Measurements from ENCODE around the gene CEP20. TPM values are rescaled to one million over a fixed set of nuclear protein-coding genes. Genes with fewer than 3 reads are reported as not detected.

Gene CEP20
- total RNA-seq, 1 donor = 48.9 TPM

DNA sequence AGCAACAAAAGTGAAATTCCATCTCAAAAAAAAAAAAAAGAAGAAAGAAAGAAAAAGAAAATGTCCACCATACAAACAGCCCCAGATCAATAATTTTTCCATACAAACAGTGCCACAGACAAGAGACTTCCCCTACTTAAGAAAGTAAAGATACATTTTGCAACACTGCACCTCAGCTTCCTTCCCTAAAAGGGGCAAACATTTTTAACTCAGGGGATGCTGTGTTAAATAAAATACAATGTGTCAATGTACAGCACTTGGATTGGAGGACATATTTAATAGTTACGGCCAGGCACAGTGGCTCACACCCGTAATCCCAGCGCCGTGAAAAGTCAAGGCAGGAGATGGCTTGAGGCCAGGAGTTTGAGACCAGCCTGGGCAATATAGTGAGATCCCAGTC lies 53.9 kb downstream of the CEP20 start:
- H3K36me3 ChIP-seq (ENCODE audit: insufficient read depth, low read length) = no peaks in the 10 kb centered on the region
- H3K27me3 ChIP-seq (ENCODE audit: insufficient read depth, low read length) = peaks cover 18% of the 10 kb centered on the region
- no peaks in the 10 kb centered on the region for H4K20me1 ChIP-seq (ENCODE audit: insufficient read depth, low read length)
- TF ChIP-seq, protein P1, sequence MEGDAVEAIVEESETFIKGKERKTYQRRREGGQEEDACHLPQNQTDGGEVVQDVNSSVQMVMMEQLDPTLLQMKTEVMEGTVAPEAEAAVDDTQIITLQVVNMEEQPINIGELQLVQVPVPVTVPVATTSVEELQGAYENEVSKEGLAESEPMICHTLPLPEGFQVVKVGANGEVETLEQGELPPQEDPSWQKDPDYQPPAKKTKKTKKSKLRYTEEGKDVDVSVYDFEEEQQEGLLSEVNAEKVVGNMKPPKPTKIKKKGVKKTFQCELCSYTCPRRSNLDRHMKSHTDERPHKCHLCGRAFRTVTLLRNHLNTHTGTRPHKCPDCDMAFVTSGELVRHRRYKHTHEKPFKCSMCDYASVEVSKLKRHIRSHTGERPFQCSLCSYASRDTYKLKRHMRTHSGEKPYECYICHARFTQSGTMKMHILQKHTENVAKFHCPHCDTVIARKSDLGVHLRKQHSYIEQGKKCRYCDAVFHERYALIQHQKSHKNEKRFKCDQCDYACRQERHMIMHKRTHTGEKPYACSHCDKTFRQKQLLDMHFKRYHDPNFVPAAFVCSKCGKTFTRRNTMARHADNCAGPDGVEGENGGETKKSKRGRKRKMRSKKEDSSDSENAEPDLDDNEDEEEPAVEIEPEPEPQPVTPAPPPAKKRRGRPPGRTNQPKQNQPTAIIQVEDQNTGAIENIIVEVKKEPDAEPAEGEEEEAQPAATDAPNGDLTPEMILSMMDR (IDR thresholded peaks at IDR 0.05; ENCODE audit: extremely low read depth, low read depth, low read length) = no peak
- H3K4me2 ChIP-seq (ENCODE audit: insufficient read depth, low read length) = no peak overlapping the region
- H3K4me3 ChIP-seq (ENCODE audit: insufficient read depth, low read length) = no peak overlapping the region
- H3K4me1 ChIP-seq (ENCODE audit: insufficient read depth, low read length) = no peaks in the 10 kb centered on the region
- H3K79me2 ChIP-seq (ENCODE audit: insufficient read depth, low read length) = no peaks in the 10 kb centered on the region
- H3K9me3 ChIP-seq (ENCODE audit: low read depth, low read length) = no peaks in the 10 kb centered on the region
- DNase-seq (ENCODE audit: insufficient read length, low spot score, missing footprints) = no peak
- no peak overlapping the region for H3K27ac ChIP-seq (ENCODE audit: low read depth, low read length)
- no peak overlapping the region for H2AFZ ChIP-seq (ENCODE audit: low read length)

DNA sequence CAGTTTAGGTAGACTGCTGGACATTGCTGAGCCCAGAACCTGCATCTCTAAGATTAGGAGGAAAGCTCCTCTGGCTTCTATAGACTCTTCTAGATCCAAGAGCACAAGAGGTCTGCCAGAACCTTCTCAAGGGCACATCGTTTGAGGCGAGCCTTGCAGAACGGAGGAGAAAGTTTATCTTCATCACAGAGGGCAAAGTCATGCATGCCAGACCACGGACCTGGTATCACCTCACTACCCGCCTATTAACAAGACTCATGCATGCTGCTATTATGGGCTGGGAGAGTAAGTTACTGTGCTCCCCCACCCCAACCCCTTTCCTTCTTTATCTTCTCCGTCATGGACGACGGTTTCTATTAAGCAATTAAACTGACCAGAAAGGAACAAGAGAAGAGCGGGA lies 54.9 kb downstream of the CEP20 start:
- H3K36me3 ChIP-seq (ENCODE audit: insufficient read depth, low read length) = no peaks in the 10 kb centered on the region
- no peaks in the 10 kb centered on the region for H4K20me1 ChIP-seq (ENCODE audit: insufficient read depth, low read length)
- TF ChIP-seq, protein P1 (IDR thresholded peaks at IDR 0.05; ENCODE audit: extremely low read depth, low read depth, low read length) = no peak
- DNase-seq (ENCODE audit: insufficient read length, low spot score, missing footprints) = no peak
- H3K4me2 ChIP-seq (ENCODE audit: insufficient read depth, low read length) = no peak overlapping the region
- no peaks in the 10 kb centered on the region for H3K79me2 ChIP-seq (ENCODE audit: insufficient read depth, low read length)
- H3K4me3 ChIP-seq (ENCODE audit: insufficient read depth, low read length) = no peak overlapping the region
- H3K27ac ChIP-seq (ENCODE audit: low read depth, low read length) = no peak overlapping the region
- no peaks in the 10 kb centered on the region for H3K9me3 ChIP-seq (ENCODE audit: low read depth, low read length)
- peaks cover 20% of the 10 kb centered on the region for H3K27me3 ChIP-seq (ENCODE audit: insufficient read depth, low read length)
- no peak overlapping the region for H2AFZ ChIP-seq (ENCODE audit: low read length)
- no peaks in the 10 kb centered on the region for H3K4me1 ChIP-seq (ENCODE audit: insufficient read depth, low read length)

DNA sequence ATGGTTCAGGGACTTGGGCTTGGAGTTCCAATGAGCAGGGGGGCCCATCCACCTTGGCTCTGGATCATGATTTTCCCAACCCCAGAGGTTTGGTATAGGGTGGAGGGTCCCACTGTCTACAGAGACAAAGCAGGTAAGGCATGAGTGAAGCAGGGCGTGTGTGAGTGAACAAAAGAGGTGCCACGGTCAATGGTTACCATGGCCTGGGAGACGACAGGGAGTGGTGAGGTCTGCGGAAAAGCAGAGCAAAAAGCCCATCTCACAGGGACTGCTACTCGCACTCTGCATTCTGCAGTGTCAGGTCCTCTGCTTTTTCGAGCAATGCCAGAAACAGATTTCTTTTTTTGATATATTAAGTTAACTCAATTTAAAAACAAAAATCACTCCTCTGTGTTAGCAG lies 56.2 kb downstream of the CEP20 start:
- Histone ChIP-seq H3K4me1 (ENCODE audit: insufficient read depth, low read length) (no peaks in the 10 kb centered on the region), H3K27me3 (ENCODE audit: insufficient read depth, low read length) (peaks cover 21% of the 10 kb centered on the region), H3K9me3 (ENCODE audit: low read depth, low read length) (no peaks in the 10 kb centered on the region), H3K4me3 (ENCODE audit: insufficient read depth, low read length) (no peak overlapping the region), H3K36me3 (ENCODE audit: insufficient read depth, low read length) (no peaks in the 10 kb centered on the region), H3K27ac (ENCODE audit: low read depth, low read length) (no peak overlapping the region), H3K79me2 (ENCODE audit: insufficient read depth, low read length) (no peaks in the 10 kb centered on the region), H3K4me2 (ENCODE audit: insufficient read depth, low read length) (no peak overlapping the region), H2AFZ (ENCODE audit: low read length) (no peak overlapping the region), H4K20me1 (ENCODE audit: insufficient read depth, low read length) (no peaks in the 10 kb centered on the region)
- no peak for DNase-seq (ENCODE audit: insufficient read length, low spot score, missing footprints)
- TF ChIP-seq, protein P1 (IDR thresholded peaks at IDR 0.05; ENCODE audit: extremely low read depth, low read depth, low read length) = no peak

DNA sequence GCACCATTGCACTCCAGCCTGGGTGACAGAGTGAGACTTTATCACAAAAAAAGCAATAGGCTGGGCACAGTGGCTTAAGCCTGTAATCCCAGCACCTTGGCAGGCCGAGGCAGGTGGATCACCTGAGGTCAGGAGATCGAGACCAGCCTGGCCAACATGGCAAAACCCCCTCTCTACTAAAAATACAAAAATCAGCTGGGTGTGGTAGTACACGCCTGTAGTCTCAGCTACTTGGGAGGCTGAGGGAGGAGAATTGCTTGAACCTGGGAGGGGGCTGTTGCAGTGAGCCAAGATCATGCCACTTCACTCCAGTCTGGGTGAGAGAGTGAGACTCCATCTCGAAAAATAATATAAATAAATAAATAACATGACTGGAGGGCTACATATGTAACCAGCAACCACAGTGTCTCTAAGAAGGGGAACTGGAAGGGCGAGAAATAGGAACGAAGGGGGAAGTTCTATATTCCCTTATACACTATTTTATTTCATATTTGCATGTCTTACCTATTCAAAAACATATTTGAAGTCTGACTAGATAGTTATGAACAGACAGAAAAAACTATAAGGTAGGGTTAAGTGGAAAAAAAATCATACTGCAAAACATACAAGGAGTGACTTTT lies 57.5 kb downstream of the CEP20 start:
- H3K27ac ChIP-seq (ENCODE audit: low read depth, low read length) = no peak overlapping the region
- H3K36me3 ChIP-seq (ENCODE audit: insufficient read depth, low read length) = no peaks in the 10 kb centered on the region
- no peaks in the 10 kb centered on the region for H4K20me1 ChIP-seq (ENCODE audit: insufficient read depth, low read length)
- no peaks in the 10 kb centered on the region for H3K4me1 ChIP-seq (ENCODE audit: insufficient read depth, low read length)
- no peak overlapping the region for H3K4me2 ChIP-seq (ENCODE audit: insufficient read depth, low read length)
- no peak overlapping the region for H3K4me3 ChIP-seq (ENCODE audit: insufficient read depth, low read length)
- no peak overlapping the region for H2AFZ ChIP-seq (ENCODE audit: low read length)
- H3K27me3 ChIP-seq (ENCODE audit: insufficient read depth, low read length) = peaks cover 25% of the 10 kb centered on the region
- no peaks in the 10 kb centered on the region for H3K79me2 ChIP-seq (ENCODE audit: insufficient read depth, low read length)
- TF ChIP-seq, protein P1 (IDR thresholded peaks at IDR 0.05; ENCODE audit: extremely low read depth, low read depth, low read length) = no peak
- no peak for DNase-seq (ENCODE audit: insufficient read length, low spot score, missing footprints)
- H3K9me3 ChIP-seq (ENCODE audit: low read depth, low read length) = no peaks in the 10 kb centered on the region
